Measurements from ENCODE around the gene PPTC7.

Gene PPTC7

DNA sequence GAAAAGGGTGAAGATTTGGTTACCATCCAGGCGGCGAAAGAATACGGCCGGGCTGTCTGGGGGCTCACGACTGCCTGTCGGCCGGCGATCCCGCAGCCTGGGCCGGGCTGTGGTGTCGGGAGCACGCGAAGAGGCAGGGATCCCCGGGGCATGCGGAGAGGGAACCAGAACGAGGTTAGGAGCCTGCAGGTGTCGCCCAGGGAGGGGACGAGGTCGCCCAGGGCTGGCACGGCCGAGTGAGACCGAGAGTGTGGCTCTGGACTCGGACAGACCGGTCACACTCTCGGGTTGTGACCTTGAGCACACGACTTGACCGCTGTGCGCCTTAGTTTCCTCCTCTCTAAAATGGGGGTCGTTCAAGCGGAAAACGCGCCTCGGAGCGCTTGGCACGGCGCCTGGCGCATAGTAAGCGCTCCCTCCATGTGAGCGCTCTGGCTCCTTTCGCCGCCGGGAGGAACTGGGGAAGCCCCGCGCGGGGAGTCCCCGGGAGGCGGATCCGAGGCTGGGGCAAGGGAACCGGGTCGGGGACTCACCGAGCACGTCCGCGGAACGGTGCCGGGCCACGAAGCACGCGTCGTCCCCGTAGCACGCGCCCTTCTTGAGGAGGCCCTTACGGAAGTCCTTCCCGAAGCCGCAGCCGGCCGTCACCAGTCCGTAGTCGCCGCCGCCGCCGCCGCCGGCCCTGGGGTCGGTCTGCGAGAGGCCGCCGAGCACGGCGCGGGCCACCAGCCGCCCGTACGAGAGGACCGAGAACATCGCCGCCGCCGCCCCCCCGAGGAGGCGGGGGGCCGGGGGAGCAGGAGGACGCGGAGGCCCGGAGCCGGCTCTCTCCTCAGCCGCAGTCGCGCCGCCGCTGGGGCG, 612 bp downstream of the PPTC7 start:
- H3K4me2 ChIP-seq (ENCODE audit: low read length): peak overlapping the region; percentile 88
- peak overlapping the region; percentile 82 for H3K27ac ChIP-seq (ENCODE audit: low read depth, low read length, poor library complexity, severe bottlenecking)
- peaks cover 70% of the 10 kb centered on the region for H3K4me1 ChIP-seq (ENCODE audit: insufficient read depth, low read length, severe bottlenecking)
- H3K4me3 ChIP-seq (ENCODE audit: low read depth, low read length, poor library complexity, severe bottlenecking): peak overlapping the region; percentile 98
- no peak overlapping the region for H2AFZ ChIP-seq (ENCODE audit: low read length)
- H3K9me3 ChIP-seq (ENCODE audit: low read length): no peaks in the 10 kb centered on the region
- no peaks in the 10 kb centered on the region; the same call in 1 of the 2 replicates for H3K36me3 ChIP-seq (ENCODE audit: insufficient read depth, low read length)
- H3F3A ChIP-seq (ENCODE audit: insufficient read depth, low read length): no peaks in the 10 kb centered on the region
- H3K79me2 ChIP-seq (ENCODE audit: insufficient read depth, low read length): peaks cover 53% of the 10 kb centered on the region
- no peaks in the 10 kb centered on the region for H3K27me3 ChIP-seq (ENCODE audit: insufficient read depth, low read length)
- no peaks in the 10 kb centered on the region for H4K20me1 ChIP-seq (ENCODE audit: insufficient read depth, low read length)
- H3K9me2 ChIP-seq (ENCODE audit: low read depth, low read length): no peaks in the 10 kb centered on the region
- H3K9ac ChIP-seq (ENCODE audit: low read length): peak overlapping the region; percentile 92
- TF ChIP-seq EZH2 (IDR thresholded peaks at IDR 0.05; ENCODE audit: borderline replicate concordance, low read length): no peak
- TF ChIP-seq, protein P1, sequence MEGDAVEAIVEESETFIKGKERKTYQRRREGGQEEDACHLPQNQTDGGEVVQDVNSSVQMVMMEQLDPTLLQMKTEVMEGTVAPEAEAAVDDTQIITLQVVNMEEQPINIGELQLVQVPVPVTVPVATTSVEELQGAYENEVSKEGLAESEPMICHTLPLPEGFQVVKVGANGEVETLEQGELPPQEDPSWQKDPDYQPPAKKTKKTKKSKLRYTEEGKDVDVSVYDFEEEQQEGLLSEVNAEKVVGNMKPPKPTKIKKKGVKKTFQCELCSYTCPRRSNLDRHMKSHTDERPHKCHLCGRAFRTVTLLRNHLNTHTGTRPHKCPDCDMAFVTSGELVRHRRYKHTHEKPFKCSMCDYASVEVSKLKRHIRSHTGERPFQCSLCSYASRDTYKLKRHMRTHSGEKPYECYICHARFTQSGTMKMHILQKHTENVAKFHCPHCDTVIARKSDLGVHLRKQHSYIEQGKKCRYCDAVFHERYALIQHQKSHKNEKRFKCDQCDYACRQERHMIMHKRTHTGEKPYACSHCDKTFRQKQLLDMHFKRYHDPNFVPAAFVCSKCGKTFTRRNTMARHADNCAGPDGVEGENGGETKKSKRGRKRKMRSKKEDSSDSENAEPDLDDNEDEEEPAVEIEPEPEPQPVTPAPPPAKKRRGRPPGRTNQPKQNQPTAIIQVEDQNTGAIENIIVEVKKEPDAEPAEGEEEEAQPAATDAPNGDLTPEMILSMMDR (IDR thresholded peaks at IDR 0.05; ENCODE audit: low read length): no peak

DNA sequence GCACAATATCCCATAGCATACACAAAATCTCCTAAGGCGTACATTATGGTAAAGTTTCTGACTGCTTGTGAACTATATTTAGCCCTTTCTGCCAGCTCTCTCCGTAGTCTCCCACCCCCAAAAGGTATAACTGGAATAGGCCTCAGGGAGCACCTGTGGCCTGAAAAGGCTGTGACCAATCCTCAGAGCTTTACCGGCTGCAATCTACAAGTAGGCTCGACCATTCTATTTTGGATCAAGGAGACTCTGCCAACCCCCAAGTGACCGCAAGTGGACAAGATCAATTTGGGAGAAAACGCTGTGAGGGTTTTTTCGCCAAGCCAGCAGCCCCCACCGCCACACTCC, 1.2 kb downstream of the PPTC7 start:
- TF ChIP-seq EZH2 (IDR thresholded peaks at IDR 0.05; ENCODE audit: borderline replicate concordance, low read length): no peak
- TF ChIP-seq, protein P1 (IDR thresholded peaks at IDR 0.05; ENCODE audit: low read length): no peak
- Histone ChIP-seq H3K79me2 (ENCODE audit: insufficient read depth, low read length) (peaks cover 59% of the 10 kb centered on the region), H4K20me1 (ENCODE audit: insufficient read depth, low read length) (no peaks in the 10 kb centered on the region), H3K9me2 (ENCODE audit: low read depth, low read length) (no peaks in the 10 kb centered on the region), H3K9ac (ENCODE audit: low read length) (peak overlapping the region; percentile 92), H3K36me3 (ENCODE audit: insufficient read depth, low read length) (no peaks in the 10 kb centered on the region; the same call in 1 of the 2 replicates), H2AFZ (ENCODE audit: low read length) (no peak overlapping the region), H3K4me1 (ENCODE audit: insufficient read depth, low read length, severe bottlenecking) (peaks cover 73% of the 10 kb centered on the region), H3K27me3 (ENCODE audit: insufficient read depth, low read length) (no peaks in the 10 kb centered on the region), H3F3A (ENCODE audit: insufficient read depth, low read length) (no peaks in the 10 kb centered on the region), H3K9me3 (ENCODE audit: low read length) (no peaks in the 10 kb centered on the region), H3K4me2 (ENCODE audit: low read length) (peak overlapping the region; percentile 88), H3K4me3 (ENCODE audit: low read depth, low read length, poor library complexity, severe bottlenecking) (peak overlapping the region; percentile 98), H3K27ac (ENCODE audit: low read depth, low read length, poor library complexity, severe bottlenecking) (peak overlapping the region; percentile 82)

DNA sequence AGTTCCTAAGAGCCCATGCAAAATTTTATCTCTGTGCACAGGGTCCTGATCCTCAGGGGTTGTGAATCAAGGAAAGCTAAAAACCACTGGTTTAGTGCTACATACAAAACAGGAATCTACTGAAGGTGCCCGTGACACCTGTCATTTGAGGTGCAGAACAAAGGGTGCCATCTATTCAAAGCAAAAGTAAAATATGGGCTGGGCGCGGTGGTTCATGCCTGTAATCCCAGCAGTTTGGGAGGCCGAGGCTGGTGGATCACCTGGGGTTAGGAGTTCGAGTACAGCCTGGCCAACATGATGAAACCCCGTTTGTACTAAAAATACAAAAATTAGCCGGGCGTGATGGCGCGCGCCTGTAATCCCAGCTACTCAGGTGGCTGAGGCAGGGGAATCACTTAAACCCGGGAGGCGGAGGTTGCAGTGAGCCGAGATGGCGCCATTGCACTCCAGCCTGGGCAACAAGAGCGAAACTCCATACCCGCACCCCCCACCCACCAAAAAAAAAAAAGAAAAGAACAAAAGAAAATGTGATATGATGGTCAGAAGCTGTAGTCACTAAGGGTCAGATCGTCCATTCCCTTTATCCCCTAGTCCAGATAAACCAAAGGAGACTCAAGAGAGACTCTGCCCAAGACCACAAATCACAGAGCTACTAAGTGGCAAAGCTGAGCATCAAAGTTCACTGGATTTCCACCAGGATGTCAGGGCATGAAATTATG, 3.4 kb downstream of the PPTC7 start:
- Histone ChIP-seq H2AFZ (ENCODE audit: low read length) (no peak overlapping the region), H3K4me2 (ENCODE audit: low read length) (peak overlapping the region; percentile 88), H3F3A (ENCODE audit: insufficient read depth, low read length) (no peaks in the 10 kb centered on the region), H3K27me3 (ENCODE audit: insufficient read depth, low read length) (no peaks in the 10 kb centered on the region), H3K27ac (ENCODE audit: low read depth, low read length, poor library complexity, severe bottlenecking) (peak overlapping the region; percentile 65), H3K9me2 (ENCODE audit: low read depth, low read length) (no peaks in the 10 kb centered on the region), H3K4me3 (ENCODE audit: low read depth, low read length, poor library complexity, severe bottlenecking) (peak overlapping the region; percentile 98), H3K9me3 (ENCODE audit: low read length) (no peaks in the 10 kb centered on the region), H3K36me3 (ENCODE audit: insufficient read depth, low read length) (no peaks in the 10 kb centered on the region; the same call in none of the 2 replicates), H3K9ac (ENCODE audit: low read length) (peak overlapping the region; percentile 22; the same call in 1 of the 2 replicates), H3K4me1 (ENCODE audit: insufficient read depth, low read length, severe bottlenecking) (peaks cover 59% of the 10 kb centered on the region), H4K20me1 (ENCODE audit: insufficient read depth, low read length) (no peaks in the 10 kb centered on the region), H3K79me2 (ENCODE audit: insufficient read depth, low read length) (peaks cover 81% of the 10 kb centered on the region)
- TF ChIP-seq EZH2 (IDR thresholded peaks at IDR 0.05; ENCODE audit: borderline replicate concordance, low read length): no peak
- TF ChIP-seq, protein P1 (IDR thresholded peaks at IDR 0.05; ENCODE audit: low read length): no peak
